C4-2B (cell line): ENCODE measurements around the gene ITGA11.

Experiments used
- ZFX ChIP-seq: fragments of 450-650 bp; IDR thresholded peaks from 2 replicates; pipeline ENCODE4 v1.6.1; 2017
- TF ChIP-seq, protein P1 (sequence below): fragments of 450-650 bp; conservative IDR thresholded peaks from 2 replicates; pipeline ENCODE4 v1.5.1; 2017; ENCODE audit warnings: mild to moderate bottlenecking

DNA sequence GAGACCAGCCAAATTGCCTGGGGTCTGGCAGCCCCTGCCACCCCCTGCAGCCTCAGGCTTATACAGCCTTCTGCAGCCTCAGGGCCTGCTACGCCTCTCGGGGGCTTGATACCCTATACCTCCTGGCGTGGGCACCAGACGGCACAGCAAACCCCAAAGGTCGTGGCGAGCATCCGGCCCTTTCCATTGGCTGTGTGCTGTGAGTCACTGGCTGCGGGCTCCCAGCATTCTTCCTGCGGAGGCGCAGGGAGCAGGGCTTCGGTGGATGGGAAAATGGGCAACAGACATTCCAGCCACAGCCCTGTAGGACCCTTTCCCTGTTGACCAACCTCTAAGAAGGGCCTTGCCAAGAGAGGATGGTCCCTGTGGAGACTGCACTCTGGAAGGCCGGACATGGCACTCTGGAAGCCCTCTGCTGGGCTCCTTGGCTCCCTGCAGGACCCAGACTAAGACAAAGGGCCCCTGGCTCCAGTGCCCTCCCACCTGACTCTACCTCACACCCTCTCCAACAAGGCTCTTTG lies 59.6 kb downstream of the ITGA11 start:
- TF ChIP-seq, protein P1, sequence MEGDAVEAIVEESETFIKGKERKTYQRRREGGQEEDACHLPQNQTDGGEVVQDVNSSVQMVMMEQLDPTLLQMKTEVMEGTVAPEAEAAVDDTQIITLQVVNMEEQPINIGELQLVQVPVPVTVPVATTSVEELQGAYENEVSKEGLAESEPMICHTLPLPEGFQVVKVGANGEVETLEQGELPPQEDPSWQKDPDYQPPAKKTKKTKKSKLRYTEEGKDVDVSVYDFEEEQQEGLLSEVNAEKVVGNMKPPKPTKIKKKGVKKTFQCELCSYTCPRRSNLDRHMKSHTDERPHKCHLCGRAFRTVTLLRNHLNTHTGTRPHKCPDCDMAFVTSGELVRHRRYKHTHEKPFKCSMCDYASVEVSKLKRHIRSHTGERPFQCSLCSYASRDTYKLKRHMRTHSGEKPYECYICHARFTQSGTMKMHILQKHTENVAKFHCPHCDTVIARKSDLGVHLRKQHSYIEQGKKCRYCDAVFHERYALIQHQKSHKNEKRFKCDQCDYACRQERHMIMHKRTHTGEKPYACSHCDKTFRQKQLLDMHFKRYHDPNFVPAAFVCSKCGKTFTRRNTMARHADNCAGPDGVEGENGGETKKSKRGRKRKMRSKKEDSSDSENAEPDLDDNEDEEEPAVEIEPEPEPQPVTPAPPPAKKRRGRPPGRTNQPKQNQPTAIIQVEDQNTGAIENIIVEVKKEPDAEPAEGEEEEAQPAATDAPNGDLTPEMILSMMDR: no peak; the same call in 1 of the 2 replicates
- TF ChIP-seq ZFX: no peak
